ENCODE data around the gene ITGA7.

ITGA7 gene

DNA sequence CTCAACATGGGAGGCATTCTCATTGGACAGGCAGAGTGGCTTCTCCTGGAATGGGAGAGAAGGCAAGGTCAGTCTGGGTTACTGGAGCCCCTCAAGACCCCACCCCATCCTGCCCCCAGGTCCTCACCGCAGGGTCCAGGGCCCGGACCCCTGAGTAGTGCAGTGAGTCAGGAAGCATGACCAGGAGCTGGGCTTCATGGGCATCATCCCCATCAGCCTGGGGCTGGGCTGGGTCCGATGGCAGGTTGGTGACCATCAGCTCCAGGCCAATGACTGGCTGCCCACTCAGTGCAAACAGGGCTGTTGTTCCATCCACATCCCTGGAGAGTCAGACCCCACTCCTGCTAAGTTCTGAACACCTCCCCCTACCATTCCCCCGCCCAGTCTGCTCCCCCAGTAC, 13.1 kb downstream of the ITGA7 start:
- TF ChIP-seq, protein P1, sequence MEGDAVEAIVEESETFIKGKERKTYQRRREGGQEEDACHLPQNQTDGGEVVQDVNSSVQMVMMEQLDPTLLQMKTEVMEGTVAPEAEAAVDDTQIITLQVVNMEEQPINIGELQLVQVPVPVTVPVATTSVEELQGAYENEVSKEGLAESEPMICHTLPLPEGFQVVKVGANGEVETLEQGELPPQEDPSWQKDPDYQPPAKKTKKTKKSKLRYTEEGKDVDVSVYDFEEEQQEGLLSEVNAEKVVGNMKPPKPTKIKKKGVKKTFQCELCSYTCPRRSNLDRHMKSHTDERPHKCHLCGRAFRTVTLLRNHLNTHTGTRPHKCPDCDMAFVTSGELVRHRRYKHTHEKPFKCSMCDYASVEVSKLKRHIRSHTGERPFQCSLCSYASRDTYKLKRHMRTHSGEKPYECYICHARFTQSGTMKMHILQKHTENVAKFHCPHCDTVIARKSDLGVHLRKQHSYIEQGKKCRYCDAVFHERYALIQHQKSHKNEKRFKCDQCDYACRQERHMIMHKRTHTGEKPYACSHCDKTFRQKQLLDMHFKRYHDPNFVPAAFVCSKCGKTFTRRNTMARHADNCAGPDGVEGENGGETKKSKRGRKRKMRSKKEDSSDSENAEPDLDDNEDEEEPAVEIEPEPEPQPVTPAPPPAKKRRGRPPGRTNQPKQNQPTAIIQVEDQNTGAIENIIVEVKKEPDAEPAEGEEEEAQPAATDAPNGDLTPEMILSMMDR (IDR thresholded peaks at IDR 0.05; ENCODE audit: poor library complexity, severe bottlenecking): no peak
- no peaks in the 10 kb centered on the region for H3K9me3 ChIP-seq (ENCODE audit: severe bottlenecking)
- H3K36me3 ChIP-seq (ENCODE audit: low read depth): no peaks in the 10 kb centered on the region
- H3K27me3 ChIP-seq (ENCODE audit: insufficient read depth, poor library complexity, severe bottlenecking): no peaks in the 10 kb centered on the region
- H3K4me3 ChIP-seq (ENCODE audit: severe bottlenecking): no peak overlapping the region
- no peak for DNase-seq (ENCODE audit: low spot score)
- no peak for ATAC-seq (ENCODE audit: low read depth)
- no peak overlapping the region for H3K27ac ChIP-seq (ENCODE audit: poor library complexity, severe bottlenecking)
- H3K4me1 ChIP-seq (ENCODE audit: insufficient read depth, poor library complexity, severe bottlenecking): no peaks in the 10 kb centered on the region

- TF ChIP-seq, protein P1 (IDR thresholded peaks at IDR 0.05; ENCODE audit: poor library complexity, severe bottlenecking): no peak
- no peaks in the 10 kb centered on the region for H3K27me3 ChIP-seq (ENCODE audit: insufficient read depth, poor library complexity, severe bottlenecking)
- ATAC-seq (ENCODE audit: low read depth) (no peak), DNase-seq (ENCODE audit: low spot score) (no peak)
- no peaks in the 10 kb centered on the region for H3K36me3 ChIP-seq (ENCODE audit: low read depth)
- H3K4me1 ChIP-seq (ENCODE audit: insufficient read depth, poor library complexity, severe bottlenecking): no peaks in the 10 kb centered on the region
- no peaks in the 10 kb centered on the region for H3K9me3 ChIP-seq (ENCODE audit: severe bottlenecking)
- no peak overlapping the region for H3K4me3 ChIP-seq (ENCODE audit: severe bottlenecking)
- no peak overlapping the region for H3K27ac ChIP-seq (ENCODE audit: poor library complexity, severe bottlenecking)
These were observed 13.6 kb downstream of the ITGA7 start for GRCh38 chr12:55694188-55694515.

- ATAC-seq (ENCODE audit: low read depth) (no peak), DNase-seq (ENCODE audit: low spot score) (no peak)
- Histone ChIP-seq H3K4me1 (ENCODE audit: insufficient read depth, poor library complexity, severe bottlenecking) (no peaks in the 10 kb centered on the region), H3K36me3 (ENCODE audit: low read depth) (no peaks in the 10 kb centered on the region), H3K27me3 (ENCODE audit: insufficient read depth, poor library complexity, severe bottlenecking) (no peaks in the 10 kb centered on the region), H3K4me3 (ENCODE audit: severe bottlenecking) (no peak overlapping the region), H3K9me3 (ENCODE audit: severe bottlenecking) (no peaks in the 10 kb centered on the region), H3K27ac (ENCODE audit: poor library complexity, severe bottlenecking) (no peak overlapping the region)
- TF ChIP-seq, protein P1 (IDR thresholded peaks at IDR 0.05; ENCODE audit: poor library complexity, severe bottlenecking): no peak
These were observed 14.1 kb downstream of the ITGA7 start for GRCh38 chr12:55693323-55694187.

DNA sequence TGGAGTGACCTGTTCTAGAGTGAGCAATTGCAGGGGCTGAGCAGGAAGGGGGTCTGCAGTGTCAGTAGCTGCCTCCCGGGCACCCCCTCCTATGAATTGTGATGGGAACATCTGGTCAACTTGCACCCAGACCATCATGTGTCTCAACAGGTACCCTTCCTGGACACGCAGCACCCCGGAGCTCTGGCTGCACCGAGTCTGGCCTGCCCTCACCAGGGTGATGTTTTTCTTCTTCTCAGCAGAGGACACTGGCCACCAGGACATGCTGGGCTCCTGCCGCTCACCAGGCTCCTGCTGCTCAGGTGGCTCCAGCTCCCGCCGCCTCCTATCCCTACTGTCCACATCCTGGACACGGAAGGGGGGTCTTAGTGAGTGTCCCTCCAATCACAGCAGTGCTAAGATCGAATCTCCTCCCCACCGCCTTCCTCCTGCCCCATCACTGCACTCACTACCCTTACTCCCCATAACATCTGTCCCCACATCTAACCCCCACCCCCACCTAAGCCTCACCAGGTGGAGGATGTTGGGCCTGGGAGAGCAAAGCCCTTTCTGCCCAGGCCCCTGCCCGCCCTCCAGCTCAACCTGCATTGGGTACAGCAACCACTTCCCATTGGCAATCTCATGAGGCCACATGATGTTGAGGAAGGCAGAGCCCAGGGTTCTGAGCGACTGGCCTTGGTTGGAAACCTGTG, 14.9 kb downstream of the ITGA7 start:
- H3K27ac ChIP-seq (ENCODE audit: poor library complexity, severe bottlenecking): no peak overlapping the region
- H3K36me3 ChIP-seq (ENCODE audit: low read depth): no peaks in the 10 kb centered on the region
- no peaks in the 10 kb centered on the region for H3K27me3 ChIP-seq (ENCODE audit: insufficient read depth, poor library complexity, severe bottlenecking)
- H3K4me3 ChIP-seq (ENCODE audit: severe bottlenecking): no peak overlapping the region
- ATAC-seq (ENCODE audit: low read depth) (no peak), DNase-seq (ENCODE audit: low spot score) (no peak)
- TF ChIP-seq, protein P1 (IDR thresholded peaks at IDR 0.05; ENCODE audit: poor library complexity, severe bottlenecking): no peak
- H3K9me3 ChIP-seq (ENCODE audit: severe bottlenecking): no peaks in the 10 kb centered on the region
- no peaks in the 10 kb centered on the region for H3K4me1 ChIP-seq (ENCODE audit: insufficient read depth, poor library complexity, severe bottlenecking)
